ENCODE data around the gene POLR3A.

The POLR3A gene

DNA sequence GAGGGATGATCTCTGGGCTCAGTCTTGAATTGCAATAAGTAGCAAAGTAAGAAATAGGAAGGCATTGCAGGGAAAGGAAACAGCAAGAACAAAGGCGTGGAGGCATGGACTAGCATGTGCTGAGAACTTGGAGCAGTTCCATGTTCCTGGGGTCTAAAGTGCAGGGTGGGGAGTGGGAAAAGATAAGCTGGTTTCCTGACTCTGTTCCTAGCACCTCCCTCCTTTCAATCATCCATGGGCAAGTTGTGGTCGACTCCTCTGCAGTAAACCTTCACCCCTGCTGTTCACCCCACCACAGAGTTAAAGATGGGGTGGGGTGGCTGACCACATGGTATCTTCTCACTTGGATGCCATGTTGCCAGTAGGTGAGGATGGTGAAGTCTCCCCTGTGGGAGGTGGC is 33.9 kb upstream of the POLR3A start:
- peaks cover 7% of the 10 kb centered on the region for H3K4me1 Mint-ChIP-seq
- no peaks in the 10 kb centered on the region for H3K36me3 Mint-ChIP-seq (ENCODE audit: low read depth)
- H3K27ac Mint-ChIP-seq = no peak overlapping the region
- H3K9me3 Mint-ChIP-seq = no peaks in the 10 kb centered on the region
- no peak for TF ChIP-seq CTCF (IDR thresholded peaks at IDR 0.05; ENCODE audit: unreplicated experiment in 3 of 3)
- peaks cover 4% of the 10 kb centered on the region for H3K27me3 Mint-ChIP-seq (ENCODE audit: low read depth)
- H3K4me3 Mint-ChIP-seq = no peak overlapping the region

- no peak overlapping the region for H3K4me3 Mint-ChIP-seq
- H3K36me3 Mint-ChIP-seq (ENCODE audit: low read depth) = no peaks in the 10 kb centered on the region
- peaks cover 4% of the 10 kb centered on the region for H3K27me3 Mint-ChIP-seq (ENCODE audit: low read depth)
- no peak overlapping the region for H3K27ac Mint-ChIP-seq
- peaks cover 7% of the 10 kb centered on the region for H3K4me1 Mint-ChIP-seq
- no peak for TF ChIP-seq CTCF (IDR thresholded peaks at IDR 0.05; ENCODE audit: unreplicated experiment in 3 of 3)
- no peaks in the 10 kb centered on the region for H3K9me3 Mint-ChIP-seq
Observed at GRCh38 chr10:78062296-78062695, 33.0 kb upstream of the POLR3A start.

GRCh38 chr10:78059906-78060702 is 30.8 kb upstream of the POLR3A start:
- Mint-ChIP-seq H3K36me3 (ENCODE audit: low read depth) (peaks cover 3% of the 10 kb centered on the region), H3K4me1 (no peaks in the 10 kb centered on the region), H3K27me3 (ENCODE audit: low read depth) (peaks cover 4% of the 10 kb centered on the region), H3K4me3 (no peak overlapping the region), H3K27ac (no peak overlapping the region), H3K9me3 (no peaks in the 10 kb centered on the region)
- no peak for TF ChIP-seq CTCF (IDR thresholded peaks at IDR 0.05; ENCODE audit: unreplicated experiment in 3 of 3)

DNA sequence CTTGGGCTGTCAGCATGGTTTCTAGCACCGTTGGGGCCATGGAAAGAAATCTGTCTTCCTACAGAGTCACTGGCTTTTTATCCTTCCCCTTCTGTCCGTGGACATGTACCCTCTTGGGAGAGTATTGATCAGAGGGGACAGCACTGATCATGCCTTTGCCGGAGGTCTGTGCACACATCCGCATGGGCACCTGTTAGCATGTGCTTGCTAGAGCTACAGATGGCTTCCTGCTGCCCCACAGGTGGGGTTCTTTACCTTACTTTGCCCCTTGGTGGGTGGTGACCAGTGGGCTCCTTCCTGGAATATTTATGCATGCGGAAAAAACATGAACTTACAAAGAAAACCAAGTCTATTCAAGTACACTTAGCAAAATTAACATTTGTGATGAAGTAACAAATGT is 29.2 kb upstream of the POLR3A start:
- Mint-ChIP-seq H3K27me3 (ENCODE audit: low read depth) (peaks cover 4% of the 10 kb centered on the region), H3K9me3 (no peaks in the 10 kb centered on the region)
- TF ChIP-seq CTCF (IDR thresholded peaks at IDR 0.05; ENCODE audit: unreplicated experiment in 3 of 3) = no peak

GRCh38 chr10:78053211-78053868 is 24.0 kb upstream of the POLR3A start:
- Mint-ChIP-seq H3K27ac (peak overlapping the region in 2 of 3 experiments; percentile 29 to 41), H3K27me3 (ENCODE audit: low read depth) (peaks cover 3% of the 10 kb centered on the region), H3K9me3 (no peaks in the 10 kb centered on the region), H3K4me1 (peaks cover under 1% of the 10 kb centered on the region), H3K36me3 (ENCODE audit: low read depth) (peaks cover 3% of the 10 kb centered on the region), H3K4me3 (no peak overlapping the region)
- no peak for TF ChIP-seq CTCF (IDR thresholded peaks at IDR 0.05; ENCODE audit: unreplicated experiment in 3 of 3)

More for the DNA sequence above, 29.2 kb upstream of the POLR3A start:
- Mint-ChIP-seq H3K27ac (no peak overlapping the region), H3K36me3 (ENCODE audit: low read depth) (peaks cover 3% of the 10 kb centered on the region), H3K4me3 (no peak overlapping the region), H3K4me1 (no peaks in the 10 kb centered on the region)

Data from nephron (organoid).